ENCODE results near the gene LRCH1. TPM values are rescaled to one million over a fixed set of nuclear protein-coding genes. Genes with fewer than 3 reads are reported as not detected.

LRCH1 gene
- total RNA-seq, 4 donors from 2014 or later, result 5.2 to 30.7 (median 17.1) TPM

DNA sequence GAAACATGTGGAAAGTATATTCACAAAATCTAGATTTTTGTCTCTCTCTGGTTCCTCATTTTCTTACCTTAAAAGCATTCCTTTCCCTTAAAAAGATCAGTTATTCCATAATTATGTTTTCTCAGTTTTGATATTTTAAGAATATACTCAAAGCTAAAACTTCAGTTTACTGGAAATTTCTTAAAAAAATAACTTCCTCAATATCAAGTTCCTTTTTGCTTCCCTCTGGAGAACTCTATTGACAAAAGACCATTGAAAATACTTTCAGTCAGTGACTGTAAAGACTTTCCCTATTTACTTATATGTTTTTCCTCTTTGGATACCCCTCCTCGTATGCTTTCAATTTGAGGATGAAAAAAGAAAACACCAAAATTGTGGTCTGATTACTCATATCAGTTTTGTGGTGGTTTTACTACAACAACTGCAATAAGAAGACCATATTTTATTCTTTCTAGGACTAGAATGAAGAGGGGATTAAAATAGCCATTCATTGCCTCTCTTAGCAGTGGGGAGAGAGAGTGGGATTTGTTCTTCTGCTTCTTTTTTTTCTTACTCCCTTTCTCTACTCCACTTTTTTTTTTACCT lies 130.8 kb downstream of the LRCH1 start:
- Histone ChIP-seq H3K4me1 (peaks cover 11 to 49% (median 16%) of the 10 kb centered on the region in 4 donors), H3K9me3 (no peaks in the 10 kb centered on the region), H3K36me3 (no peaks in the 10 kb centered on the region), H3K4me3 (no peak overlapping the region), H3K27ac (peak overlapping the region; percentile 8 to 26 (median 17)), H3K27me3 (no peaks in the 10 kb centered on the region)
- 45 to 57% methylated on average over 1 of the region's 1 CpG for WGBS, 2 donors (ENCODE audit: low coverage in 1 of 2)
- in situ Hi-C loops (cut with MboI; ENCODE audit: low pct_ligation_motif_present in 1 of 4, low pct_unique_long_range_greater_than_20kb in 1 of 4, low sequenced_read_pairs in 3 of 4) (no loop called here), intact Hi-C loops (cut with DNase I; ENCODE audit: low total_unique reads) (no loop called here)
- no peak for DNase-seq
- TF ChIP-seq POLR2AphosphoS5 (IDR thresholded peaks at IDR 0.05), result no peak
- TF ChIP-seq, protein P1, sequence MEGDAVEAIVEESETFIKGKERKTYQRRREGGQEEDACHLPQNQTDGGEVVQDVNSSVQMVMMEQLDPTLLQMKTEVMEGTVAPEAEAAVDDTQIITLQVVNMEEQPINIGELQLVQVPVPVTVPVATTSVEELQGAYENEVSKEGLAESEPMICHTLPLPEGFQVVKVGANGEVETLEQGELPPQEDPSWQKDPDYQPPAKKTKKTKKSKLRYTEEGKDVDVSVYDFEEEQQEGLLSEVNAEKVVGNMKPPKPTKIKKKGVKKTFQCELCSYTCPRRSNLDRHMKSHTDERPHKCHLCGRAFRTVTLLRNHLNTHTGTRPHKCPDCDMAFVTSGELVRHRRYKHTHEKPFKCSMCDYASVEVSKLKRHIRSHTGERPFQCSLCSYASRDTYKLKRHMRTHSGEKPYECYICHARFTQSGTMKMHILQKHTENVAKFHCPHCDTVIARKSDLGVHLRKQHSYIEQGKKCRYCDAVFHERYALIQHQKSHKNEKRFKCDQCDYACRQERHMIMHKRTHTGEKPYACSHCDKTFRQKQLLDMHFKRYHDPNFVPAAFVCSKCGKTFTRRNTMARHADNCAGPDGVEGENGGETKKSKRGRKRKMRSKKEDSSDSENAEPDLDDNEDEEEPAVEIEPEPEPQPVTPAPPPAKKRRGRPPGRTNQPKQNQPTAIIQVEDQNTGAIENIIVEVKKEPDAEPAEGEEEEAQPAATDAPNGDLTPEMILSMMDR (IDR thresholded peaks at IDR 0.05), result no peak
- no peak for TF ChIP-seq POLR2A (IDR thresholded peaks at IDR 0.05)
- no peak for TF ChIP-seq EP300 (IDR thresholded peaks at IDR 0.05; ENCODE audit: low read depth)

DNA sequence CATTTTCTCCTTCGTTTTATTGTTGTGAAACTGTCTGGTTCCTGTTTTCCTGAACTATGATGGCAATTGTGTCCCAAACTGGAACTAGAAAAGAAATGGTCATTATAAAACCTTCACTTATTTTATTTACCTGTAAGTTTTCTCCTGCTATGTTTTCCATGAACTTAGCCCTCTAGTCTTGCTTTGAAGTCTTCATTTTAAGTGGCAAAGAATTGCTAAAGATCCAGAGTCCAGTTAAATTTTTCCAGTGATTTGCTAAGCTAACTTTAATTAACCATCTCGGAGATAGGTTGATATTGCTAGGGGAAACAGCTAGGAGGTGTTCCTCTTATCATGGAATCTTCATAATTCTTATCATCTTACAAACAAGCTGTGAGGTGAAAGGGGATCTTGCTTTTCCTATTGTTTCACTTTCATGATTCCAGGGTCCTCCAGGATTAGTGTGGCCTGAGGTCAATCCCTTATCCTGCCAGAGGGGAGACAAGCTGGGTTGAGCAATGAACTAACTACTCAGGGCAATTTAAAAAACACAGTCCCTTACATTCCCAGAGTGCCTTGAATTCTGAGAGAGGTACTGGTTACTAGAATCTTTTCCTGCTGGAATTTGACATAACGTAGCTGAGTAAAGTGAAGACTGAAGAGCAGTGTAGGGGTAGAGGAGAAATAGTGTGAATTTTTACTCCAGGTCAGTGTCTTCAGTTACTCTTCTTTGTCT lies 131.5 kb downstream of the LRCH1 start:
- intact Hi-C loops (cut with DNase I; ENCODE audit: low total_unique reads) (no loop called here), in situ Hi-C loops (cut with MboI; ENCODE audit: low pct_ligation_motif_present in 1 of 4, low pct_unique_long_range_greater_than_20kb in 1 of 4, low sequenced_read_pairs in 3 of 4) (no loop called here)
- TF ChIP-seq POLR2A (IDR thresholded peaks at IDR 0.05) (no peak), POLR2AphosphoS5 (IDR thresholded peaks at IDR 0.05) (no peak), EP300 (IDR thresholded peaks at IDR 0.05; ENCODE audit: low read depth) (no peak)
- TF ChIP-seq, protein P1 (IDR thresholded peaks at IDR 0.05), result no peak
- H3K4me3 ChIP-seq, result no peak overlapping the region
- no peak for DNase-seq
- H3K9me3 ChIP-seq, result no peaks in the 10 kb centered on the region
- H3K27ac ChIP-seq, result peak overlapping the region; percentile 8 to 26 (median 17)
- H3K36me3 ChIP-seq, result no peaks in the 10 kb centered on the region
- H3K4me1 ChIP-seq, result peaks cover 7 to 42% (median 13%) of the 10 kb centered on the region in 4 donors
- 53 to 62% methylated on average over 3 of the region's 3 CpGs for WGBS, 2 donors (ENCODE audit: low coverage in 1 of 2)
- no peaks in the 10 kb centered on the region for H3K27me3 ChIP-seq

DNA sequence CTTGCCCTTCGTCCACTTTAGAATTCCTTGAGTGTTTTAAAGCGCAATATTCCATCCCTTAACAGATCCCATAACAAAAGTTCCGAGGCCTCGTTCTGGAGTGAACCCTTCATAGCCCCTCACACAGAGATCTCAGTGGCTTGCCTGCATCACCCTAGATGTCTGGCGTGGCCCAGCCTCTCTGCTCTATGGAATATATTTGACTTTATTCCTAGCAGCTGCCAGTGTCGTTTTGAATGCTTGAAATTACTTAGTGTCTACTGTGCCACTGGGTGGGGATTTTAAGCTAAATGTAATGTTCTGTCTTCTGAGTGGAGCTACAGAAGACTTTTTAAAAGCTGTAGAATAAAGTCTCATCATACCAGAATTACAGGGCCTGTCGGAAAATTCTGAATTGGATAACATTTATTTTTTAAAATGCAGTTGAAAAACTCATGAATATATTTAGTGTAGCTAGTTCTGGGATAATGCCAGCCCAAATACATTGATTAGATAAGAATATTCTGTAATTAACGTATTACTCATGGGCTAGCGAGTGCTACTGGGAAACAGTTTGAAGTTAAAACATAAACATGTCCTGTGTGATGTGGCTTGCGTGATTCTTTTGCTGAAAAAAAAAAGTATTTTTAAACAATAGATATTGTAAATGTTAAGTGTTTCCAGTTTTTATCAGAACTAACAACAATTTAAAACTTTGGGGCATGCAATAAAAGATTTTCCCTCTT lies 132.2 kb downstream of the LRCH1 start:
- in situ Hi-C loops (cut with MboI; ENCODE audit: low pct_ligation_motif_present in 1 of 4, low pct_unique_long_range_greater_than_20kb in 1 of 4, low sequenced_read_pairs in 3 of 4), result no loop called here

More for the DNA sequence above, 132.2 kb downstream of the LRCH1 start:
- H3K9me3 ChIP-seq, result no peaks in the 10 kb centered on the region
- H3K27me3 ChIP-seq, result no peaks in the 10 kb centered on the region
- intact Hi-C loops (cut with DNase I; ENCODE audit: low total_unique reads), result no loop called here
- TF ChIP-seq EP300 (IDR thresholded peaks at IDR 0.05; ENCODE audit: low read depth) (no peak), POLR2A (IDR thresholded peaks at IDR 0.05) (no peak), POLR2AphosphoS5 (IDR thresholded peaks at IDR 0.05) (no peak)
- TF ChIP-seq, protein P1 (IDR thresholded peaks at IDR 0.05), result no peak
- H3K27ac ChIP-seq, result peak overlapping the region in 2 of 4 donors; percentile 17 to 26
- no peak overlapping the region for H3K4me3 ChIP-seq
- no peak for DNase-seq
- 76 to 77% methylated on average over 9 to 10 of the region's 10 CpGs for whole genome bisulfite sequencing, 2 donors (ENCODE audit: low coverage in 1 of 2)
- H3K4me1 ChIP-seq, result peaks cover 7 to 36% (median 11%) of the 10 kb centered on the region in 4 donors
- H3K36me3 ChIP-seq, result no peaks in the 10 kb centered on the region

Measured in transverse colon (tissue), 4 donors.